Keratinocyte (primary cell): ENCODE measurements around the gene SSPN. TPM values are rescaled to one million over a fixed set of nuclear protein-coding genes. Genes with fewer than 3 reads are reported as not detected.

Source experiments
- DNase-seq: peaks from one replicate; pipeline ENCODE4 v3.0.0-alpha.2; 2011; ENCODE audit warnings: low read depth, missing footprints, low spot score
- FAIRE-seq: peaks from 2 replicates; lab custom pipeline; 2011; peaks lifted over from hg19 to GRCh38; lab: Jason Lieb, UNC
- H2AFZ ChIP-seq: 2 replicates; pipeline ENCODE4 v1.6.0; 2012; ENCODE audit warnings: low read length, control low read depth, inconsistent platforms; ENCODE audit not compliant: control insufficient read depth
- H3K27ac ChIP-seq: 2 replicates; pipeline ENCODE4 v1.5.1; 2011; ENCODE audit warnings: low read length; ENCODE audit not compliant: control insufficient read depth, insufficient read depth
- H3K27me3 ChIP-seq: 3 replicates; pipeline ENCODE4 v1.6.0; 2011; ENCODE audit warnings: low read length; ENCODE audit not compliant: control insufficient read depth, insufficient read depth; ENCODE audit errors: extremely low read depth
- H3K36me3 ChIP-seq, 2 experiments: 2 replicates in 1 of 2; 3 replicates in 1 of 2; pipeline ENCODE4 v1.5.1; 2011; ENCODE audit warnings: low read length in 2 of 2, mild to moderate bottlenecking in 1 of 2; ENCODE audit not compliant: control insufficient read depth in 2 of 2, insufficient read depth in 2 of 2; ENCODE audit errors: extremely low read depth in 1 of 2
- H3K4me1 ChIP-seq: 3 replicates; pipeline ENCODE4 v1.5.1; 2011; ENCODE audit warnings: low read length; ENCODE audit not compliant: control insufficient read depth, insufficient read depth; ENCODE audit errors: extremely low read depth
- H3K4me2 ChIP-seq: 3 replicates; pipeline ENCODE4 v1.6.0; 2011; ENCODE audit warnings: low read depth, low read length; ENCODE audit not compliant: control insufficient read depth, insufficient read depth; ENCODE audit errors: extremely low read depth
- H3K4me3 ChIP-seq, 3 experiments: fragments of 200-600 bp in 1 of 3; sonication (generic) in 1 of 3; 2 replicates in 2 of 3; 3 replicates in 1 of 3; pipeline ENCODE4 v1.5.1; 2011 to 2016; ENCODE audit warnings: low read length in 3 of 3, mild to moderate bottlenecking in 3 of 3, control low read depth in 2 of 3, inconsistent platforms in 1 of 3, low read depth in 1 of 3, mixed read lengths in 1 of 3, mixed run types in 1 of 3, moderate library complexity in 1 of 3; ENCODE audit not compliant: control insufficient read depth in 2 of 3, insufficient read depth in 2 of 3; ENCODE audit errors: extremely low read depth in 1 of 3
- H3K79me2 ChIP-seq: 2 replicates; pipeline ENCODE4 v1.6.0; 2012; ENCODE audit warnings: low read length; ENCODE audit not compliant: control insufficient read depth, insufficient read depth
- H3K9ac ChIP-seq: 3 replicates; pipeline ENCODE4 v1.6.0; 2011; ENCODE audit warnings: low read length; ENCODE audit not compliant: control insufficient read depth, insufficient read depth; ENCODE audit errors: extremely low read depth
- H3K9me1 ChIP-seq: 3 replicates; pipeline ENCODE4 v1.6.0; 2011; ENCODE audit warnings: low read length; ENCODE audit not compliant: control insufficient read depth, insufficient read depth; ENCODE audit errors: extremely low read depth
- H3K9me3 ChIP-seq: 2 replicates; pipeline ENCODE4 v1.5.1; 2012; ENCODE audit warnings: low read depth, low read length; ENCODE audit not compliant: control insufficient read depth
- H4K20me1 ChIP-seq: 3 replicates; pipeline ENCODE4 v1.6.0; 2011; ENCODE audit warnings: low read length; ENCODE audit not compliant: control insufficient read depth, insufficient read depth; ENCODE audit errors: extremely low read depth
- CTCF ChIP-seq, 3 experiments: IDR thresholded peaks in 1 of 3; conservative IDR thresholded peaks in 1 of 3; optimal IDR thresholded peaks in 1 of 3; 2 replicates in 2 of 3; 3 replicates in 1 of 3; pipeline versions ENCODE3 to v1.5.1; 2011; ENCODE audit warnings: low read length in 3 of 3, mild to moderate bottlenecking in 3 of 3, moderate library complexity in 2 of 3, control low read depth in 1 of 3, inconsistent platforms in 1 of 3; ENCODE audit not compliant: insufficient read depth in 2 of 3; ENCODE audit errors: extremely low read depth in 1 of 3
- EZH2 ChIP-seq: IDR thresholded peaks from one replicate; pipeline ENCODE4 v1.6.1; 2012; ENCODE audit warnings: inconsistent platforms, mild to moderate bottlenecking, low read length, moderate library complexity
- dilution Hi-C: fragments of 300-500 bp; cut with MboI; formaldehyde crosslinking; loops from one replicate; pipeline ENCODE4 v1.7.0; 2020; ENCODE audit warnings: low sequenced_read_pairs; ENCODE audit not compliant: extremely low pct_ligation_motif_present
- polyA plus RNA-seq, 5 experiments: library from polyadenylated mRNA; depleted of rRNA in 3 of 5; stranded (reverse) in 3 of 5; stranded (forward) in 1 of 5; unstranded in 1 of 5; fragments of >200 nt; gene quantifications; 1 replicate in 1 of 5; 2 replicates in 3 of 5; 3 replicates in 1 of 5; pipeline versions ENCODE4 v1.2.1 to v1.2.3, GENCODE V29; 2011 to 2012; ENCODE audit warnings: missing spikeins in 2 of 5, low read depth in 1 of 5, low replicate concordance in 1 of 5

Gene SSPN
- polyA plus RNA-seq, 1 donor (not counting 4 experiments of a cell fraction or from before 2014, with no cell fraction given): 1.0 TPM

GRCh38 chr12:26276709-26277108 is 81.3 kb downstream of the SSPN start:
- dilution Hi-C loops: no loop called here
- no peak for TF ChIP-seq CTCF (optimal IDR thresholded peaks at IDR 0.05 in 1 of 3, IDR thresholded peaks at IDR 0.05 in 1 of 3, conservative IDR thresholded peaks at IDR 0.05 in 1 of 3; ENCODE audit: extremely low read depth in 1 of 3, insufficient read depth in 2 of 3, low read length in 3 of 3)
- TF ChIP-seq EZH2: no peak
- H3K9ac ChIP-seq: no peak overlapping the region
- no peak overlapping the region for H2AFZ ChIP-seq
- no peaks in the 10 kb centered on the region for H4K20me1 ChIP-seq
- FAIRE-seq (no peak), DNase-seq (no peak)
- no peak overlapping the region for H3K4me3 ChIP-seq
- no peaks in the 10 kb centered on the region for H3K79me2 ChIP-seq
- no peaks in the 10 kb centered on the region for H3K27me3 ChIP-seq
- no peaks in the 10 kb centered on the region for H3K9me3 ChIP-seq
- no peak overlapping the region for H3K27ac ChIP-seq
- peaks cover 39% of the 10 kb centered on the region for H3K4me1 ChIP-seq
- H3K36me3 ChIP-seq: no peaks in the 10 kb centered on the region
- H3K4me2 ChIP-seq: no peak overlapping the region
- no peaks in the 10 kb centered on the region for H3K9me1 ChIP-seq

- Histone ChIP-seq H4K20me1 (no peaks in the 10 kb centered on the region), H3K9me1 (no peaks in the 10 kb centered on the region), H3K9ac (no peak overlapping the region), H3K4me2 (no peak overlapping the region), H3K36me3 (no peaks in the 10 kb centered on the region), H3K27me3 (no peaks in the 10 kb centered on the region), H3K4me1 (peaks cover 30% of the 10 kb centered on the region), H3K79me2 (no peaks in the 10 kb centered on the region), H3K4me3 (no peak overlapping the region), H3K9me3 (no peaks in the 10 kb centered on the region), H3K27ac (no peak overlapping the region), H2AFZ (no peak overlapping the region)
- TF ChIP-seq CTCF (optimal IDR thresholded peaks at IDR 0.05 in 1 of 3, IDR thresholded peaks at IDR 0.05 in 1 of 3, conservative IDR thresholded peaks at IDR 0.05 in 1 of 3; ENCODE audit: extremely low read depth in 1 of 3, insufficient read depth in 2 of 3, low read length in 3 of 3): no peak
- no peak for TF ChIP-seq EZH2
- dilution Hi-C loops: no loop called here
- DNase-seq (no peak), FAIRE-seq (no peak)
These were observed 82.3 kb downstream of the SSPN start for GRCh38 chr12:26277506-26278246.
